ENCODE measurements around the gene PLOD2.

GRCh38 chr3:146130881-146131371 lies 30.1 kb downstream of the PLOD2 start:
- TF ChIP-seq CTCF (conservative IDR thresholded peaks at IDR 0.05; ENCODE audit: low read length) (no peak), EZH2phosphoT487 (IDR thresholded peaks at IDR 0.05; ENCODE audit: borderline replicate concordance) (no peak)
